Prostate gland (tissue), 2 donors: ENCODE data around the gene C1QC.

Source experiments
- POLR2A ChIP-seq: fragments of 450-650 bp; IDR thresholded peaks from one replicate; pipeline ENCODE4 v1.6.1; 2016; ENCODE audit warnings: antibody characterized with exemption, mild to moderate bottlenecking
- TF ChIP-seq, protein P1 (sequence below), 4 experiments: fragments of 200-600 bp in 2 of 4; fragments of 450-650 bp in 2 of 4; sonication (generic) in 2 of 4; IDR thresholded peaks; 1 replicate in 3 of 4; 2 replicates in 1 of 4; pipeline ENCODE4 v1.5.1; 2016 to 2019; ENCODE audit warnings: antibody characterized with exemption in 4 of 4, mild to moderate bottlenecking in 2 of 4, moderate library complexity in 2 of 4

DNA sequence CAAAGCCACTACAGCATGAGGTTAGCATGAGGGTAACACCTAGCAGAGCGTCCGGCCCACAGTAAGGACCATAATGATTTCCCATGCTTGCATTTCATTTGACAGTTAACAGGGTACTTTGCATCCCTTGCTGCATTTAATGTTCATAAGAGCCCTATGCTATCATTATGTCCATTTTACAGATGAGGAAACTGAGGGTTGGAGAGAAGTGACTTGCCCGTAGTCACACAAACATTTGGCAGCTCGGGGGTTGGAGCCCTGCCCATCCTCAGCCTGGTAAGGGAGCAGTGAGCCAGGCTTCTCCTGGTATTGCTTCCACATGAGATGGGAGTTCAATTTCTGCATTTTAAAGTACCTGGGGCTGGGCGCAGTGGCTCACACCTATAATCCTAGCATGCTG is 50.7 kb downstream of the C1QC start:
- TF ChIP-seq, protein P1, sequence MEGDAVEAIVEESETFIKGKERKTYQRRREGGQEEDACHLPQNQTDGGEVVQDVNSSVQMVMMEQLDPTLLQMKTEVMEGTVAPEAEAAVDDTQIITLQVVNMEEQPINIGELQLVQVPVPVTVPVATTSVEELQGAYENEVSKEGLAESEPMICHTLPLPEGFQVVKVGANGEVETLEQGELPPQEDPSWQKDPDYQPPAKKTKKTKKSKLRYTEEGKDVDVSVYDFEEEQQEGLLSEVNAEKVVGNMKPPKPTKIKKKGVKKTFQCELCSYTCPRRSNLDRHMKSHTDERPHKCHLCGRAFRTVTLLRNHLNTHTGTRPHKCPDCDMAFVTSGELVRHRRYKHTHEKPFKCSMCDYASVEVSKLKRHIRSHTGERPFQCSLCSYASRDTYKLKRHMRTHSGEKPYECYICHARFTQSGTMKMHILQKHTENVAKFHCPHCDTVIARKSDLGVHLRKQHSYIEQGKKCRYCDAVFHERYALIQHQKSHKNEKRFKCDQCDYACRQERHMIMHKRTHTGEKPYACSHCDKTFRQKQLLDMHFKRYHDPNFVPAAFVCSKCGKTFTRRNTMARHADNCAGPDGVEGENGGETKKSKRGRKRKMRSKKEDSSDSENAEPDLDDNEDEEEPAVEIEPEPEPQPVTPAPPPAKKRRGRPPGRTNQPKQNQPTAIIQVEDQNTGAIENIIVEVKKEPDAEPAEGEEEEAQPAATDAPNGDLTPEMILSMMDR (IDR thresholded peaks at IDR 0.05) = no peak
- no peak for TF ChIP-seq POLR2A
